Uterus (tissue), 4 donors: Measurements from ENCODE around the gene SNX8. TPM values are rescaled to one million over a fixed set of nuclear protein-coding genes. Genes with fewer than 3 reads are reported as not detected.

Experiments
- DNase-seq, 2 donors: peaks; one replicate each; pipeline ENCODE4 v3.0.0-alpha.2; 2019 to 2020
- H3K27ac ChIP-seq, 2 donors: fragments of 200-600 bp; sonication (generic); 1 replicate in 1 of 2; 2 replicates in 1 of 2; pipeline ENCODE4 v1.5.1; 2016 to 2018
- H3K27me3 ChIP-seq, 2 donors: fragments of 200-600 bp; sonication (generic); one replicate each; pipeline ENCODE4 v1.5.1; 2018 to 2019; ENCODE audit warnings: control low read depth in 1 of 2
- H3K36me3 ChIP-seq, 2 donors: fragments of 200-600 bp; sonication (generic); one replicate each; pipeline ENCODE4 v1.5.1; 2019; ENCODE audit warnings: control low read depth in 1 of 2
- H3K4me1 ChIP-seq, 2 donors: fragments of 200-600 bp; sonication (generic); one replicate each; pipeline ENCODE4 v1.5.1; 2018 to 2019; ENCODE audit warnings: control low read depth in 1 of 2
- H3K4me3 ChIP-seq, 2 donors: fragments of 200-600 bp; sonication (generic); 1 replicate in 1 of 2; 2 replicates in 1 of 2; pipeline ENCODE4 v1.5.1; 2018 to 2019; ENCODE audit warnings: mild to moderate bottlenecking in 1 of 2
- H3K9me3 ChIP-seq, 2 donors: fragments of 200-600 bp; sonication (generic); one replicate each; pipeline ENCODE4 v1.5.1; 2019; ENCODE audit warnings: control low read depth in 1 of 2
- CTCF ChIP-seq, 4 experiments: fragments of 200-600 bp in 2 of 4; fragments of 450-650 bp in 2 of 4; sonication (generic) in 2 of 4; IDR thresholded peaks; one replicate each; pipeline ENCODE4 v1.5.1; 2016 to 2019; ENCODE audit warnings: antibody characterized with exemption in 4 of 4, mild to moderate bottlenecking in 2 of 4, moderate library complexity in 1 of 4
- POLR2A ChIP-seq, 2 donors: fragments of 450-650 bp; IDR thresholded peaks; one replicate each; pipeline ENCODE4 v1.6.1; 2016; ENCODE audit warnings: antibody characterized with exemption in 2 of 2, mild to moderate bottlenecking in 1 of 2, moderate library complexity in 1 of 2
- intact Hi-C: fragments of 100-400 bp; cut with DNase I; formaldehyde crosslinking; loops from one replicate; pipeline ENCODE4 v1.15.1; 2023; ENCODE audit warnings: low total_unique reads
- total RNA-seq, 4 donors: library from RNA; depleted of rRNA in 3 of 4; stranded (reverse); fragments of >200 nt in 3 of 4; gene quantifications; one replicate each; pipeline versions ENCODE4 v1.1.0 to v1.2.4, GENCODE V29; 2014 to 2023
- donor health status: DM: yes; HTN: yes; CAD: no.

SNX8 gene
- total RNA-seq, 4 donors from 2014 or later, result 0.29 to 75.3 (median 30.5) TPM

GRCh38 chr7:2242541-2243429 is 71.5 kb downstream of the SNX8 start:
- no peak for TF ChIP-seq POLR2A (IDR thresholded peaks at IDR 0.05)
- TF ChIP-seq CTCF (IDR thresholded peaks at IDR 0.05), result no peak
- no peaks in the 10 kb centered on the region for H3K36me3 ChIP-seq
- H3K9me3 ChIP-seq, result no peaks in the 10 kb centered on the region
- DNase-seq, result no peak
- peaks cover 0 to 4% of the 10 kb centered on the region in 2 donors for H3K4me1 ChIP-seq
- H3K27me3 ChIP-seq, result no peaks in the 10 kb centered on the region
- intact Hi-C loops, result loop anchor here (10.0 kb wide), 1 partner anchor 112 kb away; the partner anchor contains the start of gene EIF3B
- H3K27ac ChIP-seq, result peak overlapping the region; percentile 24 to 41
- H3K4me3 ChIP-seq, result peak overlapping the region; percentile 74 to 89

- intact Hi-C loops, result loop anchor here (10.0 kb wide), 1 partner anchor 113 kb away; the partner anchor contains the start of gene EIF3B
- Histone ChIP-seq H3K27me3 (no peaks in the 10 kb centered on the region), H3K9me3 (no peaks in the 10 kb centered on the region), H3K4me1 (peaks cover 0 to 4% of the 10 kb centered on the region in 2 donors), H3K4me3 (peak within 1 kb of the TSS; percentile 74 to 89), H3K27ac (peak within 1 kb of the TSS; percentile 24 to 41), H3K36me3 (no peaks in the 10 kb centered on the region)
- TF ChIP-seq CTCF (IDR thresholded peaks at IDR 0.05) (no peak), POLR2A (IDR thresholded peaks at IDR 0.05) (peak; percentile 32 to 43)
- DNase-seq, result peak; percentile 74 to 83
Measured at GRCh38 chr7:2241580-2242540, 72.4 kb downstream of the SNX8 start, which contains the start of the genes MRM2 and NUDT1. MRM2 (minus strand) TSS chr7:2242205; CDS start chr7:2242169, 36 bp downstream. NUDT1 (plus strand) TSS chr7:2242226; CDS start chr7:2244575, 2,349 bp downstream.

GRCh38 chr7:2239242-2239641 is 75.0 kb downstream of the SNX8 start:
- intact Hi-C loops, result no loop called here
- H3K4me3 ChIP-seq, result no peak overlapping the region
- H3K27me3 ChIP-seq, result no peaks in the 10 kb centered on the region
- no peak overlapping the region for H3K27ac ChIP-seq
- no peak for DNase-seq
- peaks cover 0 to 4% of the 10 kb centered on the region in 2 donors for H3K4me1 ChIP-seq
- no peaks in the 10 kb centered on the region for H3K9me3 ChIP-seq
- TF ChIP-seq POLR2A (IDR thresholded peaks at IDR 0.05) (no peak), CTCF (IDR thresholded peaks at IDR 0.05) (no peak)
- no peaks in the 10 kb centered on the region for H3K36me3 ChIP-seq

- intact Hi-C loops, result no loop called here
- no peaks in the 10 kb centered on the region for H3K36me3 ChIP-seq
- H3K4me3 ChIP-seq, result no peak overlapping the region
- H3K27me3 ChIP-seq, result no peaks in the 10 kb centered on the region
- TF ChIP-seq POLR2A (IDR thresholded peaks at IDR 0.05) (no peak), CTCF (IDR thresholded peaks at IDR 0.05) (no peak)
- H3K4me1 ChIP-seq, result peaks cover 0 to 4% of the 10 kb centered on the region in 2 donors
- no peak overlapping the region for H3K27ac ChIP-seq
- DNase-seq, result no peak
- H3K9me3 ChIP-seq, result no peaks in the 10 kb centered on the region
Measured at GRCh38 chr7:2237109-2237602, 77.1 kb downstream of the SNX8 start.
